HCT116 (cell line): ENCODE measurements around the gene CSF2RB. TPM values are rescaled to one million over a fixed set of nuclear protein-coding genes. Genes with fewer than 3 reads are reported as not detected.

Experiments
- ATAC-seq: fragments of 200-7000 bp; cut with Tn5 transposase; 2 replicates; pipeline ENCODE4 v1.9.1; 2020; ENCODE audit warnings: mild to moderate bottlenecking, moderate library complexity
- BruUV-seq: library from RNA; stranded (reverse); fragments of 400-500 nt; replicated peaks from 2 replicates; lab custom pipeline; 2021; lab: Mats Ljungman, UMichigan
- CTCF ChIA-PET: fragments of 300-600 bp; sonication (Branson Sonifier 250); formaldehyde crosslinking; loops from one replicate; lab custom pipeline; 2021; ENCODE audit warnings: antibody characterized with exemption; lab: Charles Lee
- POLR2A ChIA-PET: fragments of 300-600, 350-600 bp; sonication (Branson Sonifier 250); formaldehyde crosslinking; loops from one replicate; lab custom pipeline; 2021; ENCODE audit warnings: antibody characterized with exemption; lab: Charles Lee
- RAD21 ChIA-PET, 2 experiments: fragments of 300-600 bp; sonication (Branson Sonifier 250); formaldehyde crosslinking; loops; one replicate each; lab custom pipeline; 2023; ENCODE audit warnings: low total read pairs in 2 of 2; ENCODE audit not compliant: uncharacterized antibody in 2 of 2, unreplicated experiment in 2 of 2, low non-redundant PET in 1 of 2; lab: Charles Lee
- DNase-seq: peaks from one replicate; pipeline ENCODE4 v3.0.0-alpha.2; 2010; ENCODE audit warnings: low read depth, low spot score
- H2AFZ ChIP-seq: fragments of 200-600 bp; shearing (Covaris generic), sonication (generic); 2 replicates; pipeline ENCODE4 v1.6.1; 2017; ENCODE audit warnings: low read depth, mixed run types, mixed read lengths, antibody characterized with exemption, low read length; ENCODE audit not compliant: poor library complexity, severe bottlenecking
- H3K27ac ChIP-seq: 2 replicates; pipeline ENCODE4 v1.5.1; 2012; ENCODE audit warnings: low read depth, low read length
- H3K27me3 ChIP-seq: fragments of 200-600 bp; sonication (generic); 2 replicates; pipeline ENCODE4 v1.6.1; 2016; ENCODE audit warnings: mixed run types, low read length, mixed read lengths; ENCODE audit not compliant: insufficient read depth
- H3K36me3 ChIP-seq, 2 experiments: fragments of 200-500 bp in 1 of 2; fragments of 200-600 bp in 1 of 2; sonication (Bioruptor generic) in 1 of 2; sonication (generic) in 1 of 2; 2 replicates each; pipeline versions ENCODE4 v1.5.1 to v1.6.1; 2014 to 2016; ENCODE audit warnings: low read length in 2 of 2, inconsistent platforms in 1 of 2, mixed read lengths in 1 of 2, mixed run types in 1 of 2; ENCODE audit not compliant: insufficient read depth in 2 of 2, control insufficient read depth in 1 of 2
- H3K4me1 ChIP-seq, 2 experiments: fragments of 200-600 bp in 1 of 2; sonication (generic) in 1 of 2; 2 replicates each; pipeline versions ENCODE4 v1.5.1 to v1.6.1; 2012 to 2017; ENCODE audit warnings: low read length in 2 of 2, inconsistent platforms in 1 of 2, mild to moderate bottlenecking in 1 of 2, mixed read lengths in 1 of 2, mixed run types in 1 of 2, moderate library complexity in 1 of 2; ENCODE audit not compliant: insufficient read depth in 2 of 2, control insufficient read depth in 1 of 2
- H3K4me2 ChIP-seq: fragments of 200-600 bp; sonication (generic); 2 replicates; pipeline ENCODE4 v1.6.1; 2017; ENCODE audit warnings: mixed run types, low read length, mixed read lengths
- H3K4me3 ChIP-seq, 2 experiments: fragments of 200-600 bp in 1 of 2; sonication (generic) in 1 of 2; replicated peaks in 1 of 2; 2 replicates each; pipeline ENCODE4 v1.5.1; 2011 to 2016; ENCODE audit warnings: low read length in 2 of 2, control low read depth in 1 of 2, low read depth in 1 of 2, mild to moderate bottlenecking in 1 of 2, mixed read lengths in 1 of 2, mixed run types in 1 of 2
- H3K79me2 ChIP-seq: fragments of 200-600 bp; sonication (generic); 2 replicates; pipeline ENCODE4 v1.6.1; 2017; ENCODE audit warnings: mild to moderate bottlenecking, mixed run types, low read length, moderate library complexity, mixed read lengths; ENCODE audit not compliant: insufficient read depth
- H3K9ac ChIP-seq: fragments of 200-600 bp; sonication (generic); 2 replicates; pipeline ENCODE4 v1.6.1; 2016; ENCODE audit warnings: low read length, mixed read lengths
- H3K9me2 ChIP-seq: fragments of 200-600 bp; sonication (generic), shearing (Covaris generic); 2 replicates; pipeline ENCODE4 v1.6.1; 2017; ENCODE audit warnings: mixed run types, mild to moderate bottlenecking, moderate library complexity; ENCODE audit not compliant: insufficient read depth
- H3K9me3 ChIP-seq, 2 experiments: fragments of 200-500 bp in 1 of 2; fragments of 200-600 bp in 1 of 2; sonication (Bioruptor generic) in 1 of 2; sonication (generic) in 1 of 2; 2 replicates each; pipeline ENCODE4 v1.6.1; 2014 to 2017; ENCODE audit warnings: low read length in 2 of 2, mixed read lengths in 2 of 2, inconsistent platforms in 1 of 2, low read depth in 1 of 2, mild to moderate bottlenecking in 1 of 2, mixed run types in 1 of 2, moderate library complexity in 1 of 2; ENCODE audit not compliant: control insufficient read depth in 1 of 2, insufficient read depth in 1 of 2
- H4K20me1 ChIP-seq: fragments of 200-600 bp; sonication (generic), shearing (Covaris generic); 2 replicates; pipeline ENCODE4 v1.6.1; 2017; ENCODE audit warnings: mixed run types, mild to moderate bottlenecking, moderate library complexity; ENCODE audit not compliant: insufficient read depth
- EZH2 ChIP-seq: fragments of 200-600 bp; sonication (generic); IDR thresholded peaks from 2 replicates; pipeline ENCODE4 v1.6.1; 2017; ENCODE audit warnings: antibody characterized with exemption, mixed run types
- EZH2phosphoT487 ChIP-seq: fragments of 200-600 bp; IDR thresholded peaks from 2 replicates; pipeline ENCODE4 v1.6.1; 2018; ENCODE audit warnings: antibody characterized with exemption, borderline replicate concordance
- FOSL1 ChIP-seq: IDR thresholded peaks from 2 replicates; pipeline ENCODE4 v1.6.1; 2012; ENCODE audit warnings: low read depth
- JUND ChIP-seq: IDR thresholded peaks from 2 replicates; pipeline ENCODE4 v1.6.1; 2012
- MAX ChIP-seq: IDR thresholded peaks from 2 replicates; pipeline ENCODE4 v1.6.1; 2012
- POLR2AphosphoS5 ChIP-seq: IDR thresholded peaks from 2 replicates; pipeline ENCODE4 v1.6.1; 2011; ENCODE audit warnings: mild to moderate bottlenecking, low read depth, low read length, moderate library complexity
- RAD21 ChIP-seq: IDR thresholded peaks from 2 replicates; pipeline ENCODE4 v1.6.1; 2012; ENCODE audit warnings: low read depth, mild to moderate bottlenecking
- SIN3A ChIP-seq: IDR thresholded peaks from 2 replicates; pipeline ENCODE4 v1.6.1; 2012; ENCODE audit warnings: low read depth
- SP1 ChIP-seq: IDR thresholded peaks from 2 replicates; pipeline ENCODE4 v1.6.1; 2012; ENCODE audit warnings: low read depth
- SRF ChIP-seq: IDR thresholded peaks from 2 replicates; pipeline ENCODE4 v1.6.1; 2012; ENCODE audit warnings: low read depth
- YY1 ChIP-seq: IDR thresholded peaks from 2 replicates; pipeline ENCODE4 v1.6.1; 2011; ENCODE audit warnings: low read length, low read depth, moderate library complexity, mild to moderate bottlenecking; ENCODE audit not compliant: insufficient replicate concordance; ENCODE audit errors: extremely low read depth
- ZNF274 ChIP-seq: fragments of 200-500 bp; sonication (Bioruptor generic); IDR thresholded peaks from 2 replicates; pipeline ENCODE4 v1.6.1; 2014; ENCODE audit warnings: mild to moderate bottlenecking, low read depth, low read length, inconsistent platforms
- intact Hi-C: fragments of 100-400 bp; cut with micrococcal nuclease; formaldehyde crosslinking; loops from 2 replicates; pipeline ENCODE4 v1.10.0; 2022
- total RNA-seq: library from RNA; stranded (reverse); gene quantifications from one replicate; pipeline ENCODE4 v1.2.1, GENCODE V29; 2021; ENCODE audit not compliant: unreplicated experiment
- TF ChIP-seq, protein P1 (sequence below): IDR thresholded peaks from 2 replicates; pipeline ENCODE4 v1.6.1; 2012; ENCODE audit warnings: low read depth
- TF ChIP-seq, protein P2 (sequence below): IDR thresholded peaks from 2 replicates; pipeline ENCODE4 v1.6.1; 2011; ENCODE audit warnings: mild to moderate bottlenecking, low read length, moderate library complexity; ENCODE audit not compliant: insufficient replicate concordance; ENCODE audit errors: extremely low read depth

The CSF2RB gene
- total RNA-seq, 1 experiment from 2014 or later, result 0.10 TPM

GRCh38 chr22:36907253-36908195, 5.9 kb upstream of the CSF2RB start (continued):
- TF ChIP-seq, protein P1, sequence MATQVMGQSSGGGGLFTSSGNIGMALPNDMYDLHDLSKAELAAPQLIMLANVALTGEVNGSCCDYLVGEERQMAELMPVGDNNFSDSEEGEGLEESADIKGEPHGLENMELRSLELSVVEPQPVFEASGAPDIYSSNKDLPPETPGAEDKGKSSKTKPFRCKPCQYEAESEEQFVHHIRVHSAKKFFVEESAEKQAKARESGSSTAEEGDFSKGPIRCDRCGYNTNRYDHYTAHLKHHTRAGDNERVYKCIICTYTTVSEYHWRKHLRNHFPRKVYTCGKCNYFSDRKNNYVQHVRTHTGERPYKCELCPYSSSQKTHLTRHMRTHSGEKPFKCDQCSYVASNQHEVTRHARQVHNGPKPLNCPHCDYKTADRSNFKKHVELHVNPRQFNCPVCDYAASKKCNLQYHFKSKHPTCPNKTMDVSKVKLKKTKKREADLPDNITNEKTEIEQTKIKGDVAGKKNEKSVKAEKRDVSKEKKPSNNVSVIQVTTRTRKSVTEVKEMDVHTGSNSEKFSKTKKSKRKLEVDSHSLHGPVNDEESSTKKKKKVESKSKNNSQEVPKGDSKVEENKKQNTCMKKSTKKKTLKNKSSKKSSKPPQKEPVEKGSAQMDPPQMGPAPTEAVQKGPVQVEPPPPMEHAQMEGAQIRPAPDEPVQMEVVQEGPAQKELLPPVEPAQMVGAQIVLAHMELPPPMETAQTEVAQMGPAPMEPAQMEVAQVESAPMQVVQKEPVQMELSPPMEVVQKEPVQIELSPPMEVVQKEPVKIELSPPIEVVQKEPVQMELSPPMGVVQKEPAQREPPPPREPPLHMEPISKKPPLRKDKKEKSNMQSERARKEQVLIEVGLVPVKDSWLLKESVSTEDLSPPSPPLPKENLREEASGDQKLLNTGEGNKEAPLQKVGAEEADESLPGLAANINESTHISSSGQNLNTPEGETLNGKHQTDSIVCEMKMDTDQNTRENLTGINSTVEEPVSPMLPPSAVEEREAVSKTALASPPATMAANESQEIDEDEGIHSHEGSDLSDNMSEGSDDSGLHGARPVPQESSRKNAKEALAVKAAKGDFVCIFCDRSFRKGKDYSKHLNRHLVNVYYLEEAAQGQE, result no peak
- no peak for TF ChIP-seq EZH2
- no peak for TF ChIP-seq EZH2phosphoT487
- TF ChIP-seq POLR2AphosphoS5, result no peak

GRCh38 chr22:36910461-36910860, 3.0 kb upstream of the CSF2RB start:
- H3K79me2 ChIP-seq, result no peaks in the 10 kb centered on the region
- no peak overlapping the region for H2AFZ ChIP-seq
- H3K9ac ChIP-seq, result no peak overlapping the region
- H3K4me2 ChIP-seq, result no peak overlapping the region
- H4K20me1 ChIP-seq, result no peaks in the 10 kb centered on the region
- H3K4me3 ChIP-seq, result no peak overlapping the region
- no peaks in the 10 kb centered on the region for H3K9me2 ChIP-seq
- ChIA-PET RAD21 (no interaction called here), CTCF (no interaction called here), POLR2A (no interaction called here)
- TF ChIP-seq POLR2AphosphoS5 (no peak), SP1 (no peak), MAX (no peak), YY1 (no peak), ZNF274 (no peak), SRF (no peak), JUND (no peak), FOSL1 (no peak), RAD21 (no peak), EZH2 (no peak), SIN3A (no peak)
- TF ChIP-seq, protein P2, sequence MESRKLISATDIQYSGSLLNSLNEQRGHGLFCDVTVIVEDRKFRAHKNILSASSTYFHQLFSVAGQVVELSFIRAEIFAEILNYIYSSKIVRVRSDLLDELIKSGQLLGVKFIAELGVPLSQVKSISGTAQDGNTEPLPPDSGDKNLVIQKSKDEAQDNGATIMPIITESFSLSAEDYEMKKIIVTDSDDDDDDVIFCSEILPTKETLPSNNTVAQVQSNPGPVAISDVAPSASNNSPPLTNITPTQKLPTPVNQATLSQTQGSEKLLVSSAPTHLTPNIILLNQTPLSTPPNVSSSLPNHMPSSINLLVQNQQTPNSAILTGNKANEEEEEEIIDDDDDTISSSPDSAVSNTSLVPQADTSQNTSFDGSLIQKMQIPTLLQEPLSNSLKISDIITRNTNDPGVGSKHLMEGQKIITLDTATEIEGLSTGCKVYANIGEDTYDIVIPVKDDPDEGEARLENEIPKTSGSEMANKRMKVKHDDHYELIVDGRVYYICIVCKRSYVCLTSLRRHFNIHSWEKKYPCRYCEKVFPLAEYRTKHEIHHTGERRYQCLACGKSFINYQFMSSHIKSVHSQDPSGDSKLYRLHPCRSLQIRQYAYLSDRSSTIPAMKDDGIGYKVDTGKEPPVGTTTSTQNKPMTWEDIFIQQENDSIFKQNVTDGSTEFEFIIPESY, result no peak
- no peaks in the 10 kb centered on the region for H3K36me3 ChIP-seq
- peaks cover 27% of the 10 kb centered on the region for H3K27me3 ChIP-seq
- no peak overlapping the region for H3K27ac ChIP-seq
- DNase-seq, result no peak
- no TSS peak for BruUV-seq
- no peaks in the 10 kb centered on the region for H3K4me1 ChIP-seq
- H3K9me3 ChIP-seq, result no peaks in the 10 kb centered on the region
- intact Hi-C loops, result no loop called here
- no peak for ATAC-seq
